Erythroblast (primary cell): ENCODE measurements around the gene ADD1.

ENCODE experiments used
- GATA1 ChIP-seq: IDR thresholded peaks from 2 replicates; pipeline ENCODE4 v1.6.1; 2011; ENCODE audit warnings: low read depth, mild to moderate bottlenecking, control low read depth, low read length, moderate library complexity
- POLR2A ChIP-seq: IDR thresholded peaks from 2 replicates; pipeline ENCODE4 v1.6.1; 2011; ENCODE audit warnings: mild to moderate bottlenecking, low read length

GRCh38 chr4:2915789-2916188 lies 72.1 kb downstream of the ADD1 start:
- no peak for TF ChIP-seq POLR2A
- no peak for TF ChIP-seq GATA1
